Naive thymus-derived CD4-positive, alpha-beta T cell (primary cell): ENCODE results near the gene RHOH. TPM values are rescaled to one million over a fixed set of nuclear protein-coding genes. Genes with fewer than 3 reads are reported as not detected.
A peak's percentile ranks its signal among the peaks of the same experiment; 100 is the strongest.

ENCODE experiments used
- ATAC-seq: fragments of 150-1000 bp; cut with Tn5 transposase; 2 replicates; pipeline ENCODE4 v1.10.0; 2021; ENCODE audit warnings: mild to moderate bottlenecking, moderate library complexity
- CTCF ChIA-PET: fragments of 350-600 bp; sonication (Branson Sonifier 250); formaldehyde crosslinking; loops from one replicate; lab custom pipeline; 2021; ENCODE audit warnings: antibody characterized with exemption; lab: Charles Lee
- POLR2A ChIA-PET: fragments of 350-600 bp; sonication (Branson Sonifier 250); formaldehyde crosslinking; loops from one replicate; lab custom pipeline; 2021; ENCODE audit warnings: antibody characterized with exemption, inconsistent platforms; lab: Charles Lee
- DNase-seq, 9 donors: peaks; one replicate each; pipeline versions ENCODE4 v3.0.0 to v3.0.0-alpha.2; 2020 to 2022; ENCODE audit warnings: mixed read lengths in 1 of 9
- H3K27ac ChIP-seq: one replicate; pipeline ENCODE4 v1.7.0; 2013; ENCODE audit warnings: mild to moderate bottlenecking, low read depth, low read length, moderate library complexity
- H3K27me3 ChIP-seq, 2 donors: one replicate each; pipeline ENCODE4 v1.7.0; 2013; ENCODE audit warnings: low read length in 2 of 2, mild to moderate bottlenecking in 2 of 2, moderate library complexity in 2 of 2; ENCODE audit not compliant: control insufficient read depth in 2 of 2, insufficient read depth in 2 of 2
- H3K36me3 ChIP-seq, 3 experiments: 1 replicate in 2 of 3; 2 replicates in 1 of 3; pipeline ENCODE4 v1.7.0; 2013; ENCODE audit warnings: low read length in 3 of 3, mild to moderate bottlenecking in 3 of 3, moderate library complexity in 1 of 3; ENCODE audit not compliant: insufficient read depth in 3 of 3, control insufficient read depth in 2 of 3
- H3K4me1 ChIP-seq, 2 donors: one replicate each; pipeline ENCODE4 v1.7.0; 2013; ENCODE audit warnings: low read length in 2 of 2, mild to moderate bottlenecking in 2 of 2, moderate library complexity in 1 of 2; ENCODE audit not compliant: control insufficient read depth in 2 of 2, insufficient read depth in 2 of 2
- H3K4me3 ChIP-seq: 2 replicates; pipeline ENCODE4 v1.7.0; 2013; ENCODE audit warnings: mild to moderate bottlenecking, low read length
- H3K9me3 ChIP-seq, 3 experiments: 1 replicate in 2 of 3; 2 replicates in 1 of 3; pipeline ENCODE4 v1.7.0; 2013; ENCODE audit warnings: low read length in 3 of 3; ENCODE audit not compliant: control insufficient read depth in 2 of 3
- H3K27ac Mint-ChIP-seq, 9 donors: one replicate each; pipeline ENCODE4 v1.8.0; 2020 to 2022; ENCODE audit warnings: mixed read lengths in 9 of 9, mild to moderate bottlenecking in 8 of 9, moderate library complexity in 5 of 9, inconsistent platforms in 2 of 9
- H3K27me3 Mint-ChIP-seq, 5 donors: one replicate each; pipeline ENCODE4 v1.8.0; 2021 to 2022; ENCODE audit warnings: mixed read lengths in 5 of 5, mild to moderate bottlenecking in 1 of 5
- H3K36me3 Mint-ChIP-seq, 5 donors: one replicate each; pipeline ENCODE4 v1.8.0; 2020 to 2022; ENCODE audit warnings: mixed read lengths in 5 of 5, mild to moderate bottlenecking in 3 of 5, inconsistent platforms in 1 of 5
- H3K4me1 Mint-ChIP-seq, 7 donors: one replicate each; pipeline ENCODE4 v1.8.0; 2020 to 2022; ENCODE audit warnings: mixed read lengths in 7 of 7, mild to moderate bottlenecking in 3 of 7, inconsistent platforms in 1 of 7
- H3K4me3 Mint-ChIP-seq, 10 donors: one replicate each; pipeline ENCODE4 v1.8.0; 2020 to 2022; ENCODE audit warnings: mild to moderate bottlenecking in 10 of 10, mixed read lengths in 10 of 10, moderate library complexity in 6 of 10, inconsistent platforms in 2 of 10
- H3K9me3 Mint-ChIP-seq, 11 donors: one replicate each; pipeline ENCODE4 v1.8.0; 2020 to 2022; ENCODE audit warnings: mixed read lengths in 11 of 11, mild to moderate bottlenecking in 4 of 11, inconsistent platforms in 1 of 11, moderate library complexity in 1 of 11
- intact Hi-C, 2 donors: fragments of 100-400 bp; cut with micrococcal nuclease; formaldehyde crosslinking; loops; one replicate each; pipeline ENCODE4 v1.15.1; 2023
- polyA plus RNA-seq, 2 donors: library from polyadenylated mRNA; unstranded; fragments of 300-500 nt; fragmentation: Illumina TruSeq; gene quantifications; one replicate each; pipeline ENCODE4 v1.2.3, GENCODE V29; 2021
- total RNA-seq, 6 experiments: library from RNA in 5 of 6; stranded (reverse) in 5 of 6; gene quantifications; 1 replicate in 5 of 6; 2 replicates in 1 of 6; pipeline ENCODE4 v1.2.3 and lab custom pipeline; 2021 to 2026

RHOH gene
- total and polyA plus RNA-seq, 7 experiments from 2014 or later = 160 to 479 (median 294) TPM

GRCh38 chr4:40173470-40173875, 23.4 kb upstream of the RHOH start:
- CTCF ChIA-PET = no interaction called here
- no peak for DNase-seq

GRCh38 chr4:40176602-40177001, 20.2 kb upstream of the RHOH start:
- Histone ChIP-seq H3K27me3 (no peaks in the 10 kb centered on the region), H3K36me3 (no peaks in the 10 kb centered on the region), H3K9me3 (no peaks in the 10 kb centered on the region), H3K4me1 (peaks cover 0 to 8% of the 10 kb centered on the region in 2 donors), H3K4me3 (no peak overlapping the region), H3K27ac (no peak overlapping the region)
- Mint-ChIP-seq H3K27me3 (no peaks in the 10 kb centered on the region), H3K9me3 (peaks cover 0 to 3% (median 0%) of the 10 kb centered on the region in 11 donors), H3K36me3 (peaks cover 0 to 4% (median 0%) of the 10 kb centered on the region in 5 donors), H3K4me3 (no peak overlapping the region), H3K4me1 (peaks cover 17 to 37% (median 32%) of the 10 kb centered on the region in 7 donors), H3K27ac (peak overlapping the region in 2 of 9 donors; percentile 38 to 71)
- intact Hi-C loops = loop anchor here in 1 of 2 donors (2.0 kb wide), 1 partner anchor 14 kb away; no protein-coding TSS in a partner anchor
- ChIA-PET CTCF (interaction anchor here (1.0 kb wide), 2 partner anchors 13 to 135 kb away, joined by 3 read pairs; no protein-coding TSS in a partner anchor), POLR2A (interaction anchor here (0.5 to 3.8 kb wide), 4 partner anchors 14 to 140 kb away, joined by 3 to 17 read pairs (median 4); no protein-coding TSS in a partner anchor)
- DNase-seq = no peak
- no peak for ATAC-seq

More at GRCh38 chr4:40173470-40173875, 23.4 kb upstream of the RHOH start:
- H3K27me3 ChIP-seq = no peaks in the 10 kb centered on the region
- intact Hi-C loops = loop anchor here (1.0 to 2.0 kb wide), 3 partner anchors 11 to 21 kb away; no protein-coding TSS in a partner anchor
- H3K36me3 Mint-ChIP-seq = peaks cover 0 to 13% (median 3%) of the 10 kb centered on the region in 5 donors
- H3K4me1 Mint-ChIP-seq = peaks cover 14 to 33% (median 29%) of the 10 kb centered on the region in 7 donors
- H3K4me1 ChIP-seq = peaks cover 0 to 8% of the 10 kb centered on the region in 2 donors
- H3K9me3 Mint-ChIP-seq = peaks cover 0 to 6% (median 0%) of the 10 kb centered on the region in 11 donors
- ATAC-seq = peak; percentile 63
- H3K4me3 Mint-ChIP-seq = peak overlapping the region; percentile 50 to 79 (median 73)
- no peaks in the 10 kb centered on the region for H3K27me3 Mint-ChIP-seq
- H3K9me3 ChIP-seq = no peaks in the 10 kb centered on the region
- H3K27ac Mint-ChIP-seq = peak overlapping the region; percentile 71 to 94 (median 83)
- H3K36me3 ChIP-seq = no peaks in the 10 kb centered on the region
- peak overlapping the region; percentile 38 for H3K27ac ChIP-seq
- no peak overlapping the region for H3K4me3 ChIP-seq
- POLR2A ChIA-PET = interaction anchor here (1.0 kb wide), 2 partner anchors 22 to 39 kb away, joined by 3 to 5 read pairs; no protein-coding TSS in a partner anchor

- Mint-ChIP-seq H3K36me3 (peaks cover 0 to 4% (median 0%) of the 10 kb centered on the region in 5 donors), H3K9me3 (peaks cover 0 to 3% (median 0%) of the 10 kb centered on the region in 11 donors), H3K27me3 (no peaks in the 10 kb centered on the region), H3K27ac (peak overlapping the region in 8 of 9 donors; percentile 6 to 71 (median 56)), H3K4me1 (peaks cover 20 to 42% (median 36%) of the 10 kb centered on the region in 7 donors), H3K4me3 (peak overlapping the region in 1 of 10 donors; percentile 17)
- H3K36me3 ChIP-seq = no peaks in the 10 kb centered on the region
- no peak for DNase-seq
- ATAC-seq = no peak
- H3K4me3 ChIP-seq = no peak overlapping the region
- intact Hi-C loops = loop anchor here in 1 of 2 donors (2.0 kb wide), 1 partner anchor 13 kb away; no protein-coding TSS in a partner anchor
- no peaks in the 10 kb centered on the region for H3K9me3 ChIP-seq
- no peaks in the 10 kb centered on the region for H3K27me3 ChIP-seq
- POLR2A ChIA-PET = interaction anchor here (1.4 to 3.8 kb wide), 2 partner anchors 13 to 18 kb away, joined by 5 to 17 read pairs; no protein-coding TSS in a partner anchor
- H3K27ac ChIP-seq = no peak overlapping the region
- CTCF ChIA-PET = interaction anchor here (1.0 to 1.4 kb wide), 3 partner anchors 12 to 134 kb away, joined by 3 to 4 read pairs (median 3); no protein-coding TSS in a partner anchor
- peaks cover 0 to 8% of the 10 kb centered on the region in 2 donors for H3K4me1 ChIP-seq
Observed at GRCh38 chr4:40177591-40177990, 19.2 kb upstream of the RHOH start.

GRCh38 chr4:40178672-40179071, 18.2 kb upstream of the RHOH start:
- CTCF ChIA-PET = interaction anchor here (1.4 kb wide), 1 partner anchor 131 kb away, joined by 4 read pairs; no protein-coding TSS in a partner anchor
- peaks cover 16 to 36% (median 31%) of the 10 kb centered on the region in 7 donors for H3K4me1 Mint-ChIP-seq
- peaks cover 0 to 3% (median 0%) of the 10 kb centered on the region in 11 donors for H3K9me3 Mint-ChIP-seq
- peak overlapping the region in 5 of 9 donors; percentile 26 to 71 (median 57) for H3K27ac Mint-ChIP-seq
- ATAC-seq (no peak), DNase-seq (no peak)
- no peak overlapping the region for H3K4me3 ChIP-seq
- H3K36me3 ChIP-seq = no peaks in the 10 kb centered on the region
- no peaks in the 10 kb centered on the region for H3K27me3 ChIP-seq
- peak overlapping the region in 1 of 10 donors; percentile 29 for H3K4me3 Mint-ChIP-seq
- H3K27me3 Mint-ChIP-seq = no peaks in the 10 kb centered on the region
- H3K4me1 ChIP-seq = peaks cover under 1 to 2% of the 10 kb centered on the region in 2 donors
- intact Hi-C loops = no loop called here
- POLR2A ChIA-PET = interaction anchor here (0.6 to 3.8 kb wide), 4 partner anchors 12 to 150 kb away, joined by 3 to 17 read pairs (median 4); no protein-coding TSS in a partner anchor
- peaks cover 0 to 2% (median 0%) of the 10 kb centered on the region in 5 donors for H3K36me3 Mint-ChIP-seq
- no peak overlapping the region for H3K27ac ChIP-seq
- H3K9me3 ChIP-seq = no peaks in the 10 kb centered on the region

GRCh38 chr4:40179360-40179759, 17.5 kb upstream of the RHOH start:
- ChIA-PET CTCF (no interaction called here), POLR2A (interaction anchor here (1.2 to 3.8 kb wide), 3 partner anchors 11 to 21 kb away, joined by 3 to 17 read pairs (median 4); no protein-coding TSS in a partner anchor)
- Histone ChIP-seq H3K9me3 (no peaks in the 10 kb centered on the region), H3K27ac (no peak overlapping the region), H3K27me3 (no peaks in the 10 kb centered on the region), H3K36me3 (no peaks in the 10 kb centered on the region), H3K4me1 (peaks cover 6 to 8% of the 10 kb centered on the region in 2 donors), H3K4me3 (no peak overlapping the region)
- Mint-ChIP-seq H3K27me3 (no peaks in the 10 kb centered on the region), H3K36me3 (peaks cover 0 to 2% (median 0%) of the 10 kb centered on the region in 5 donors), H3K4me1 (peaks cover 14 to 40% (median 34%) of the 10 kb centered on the region in 7 donors), H3K9me3 (peaks cover 0 to 3% (median 0%) of the 10 kb centered on the region in 11 donors), H3K27ac (no peak overlapping the region), H3K4me3 (no peak overlapping the region)
- intact Hi-C loops = no loop called here
- DNase-seq = no peak
- ATAC-seq = no peak

- Mint-ChIP-seq H3K36me3 (peaks cover 0 to 2% (median 0%) of the 10 kb centered on the region in 5 donors), H3K4me3 (no peak overlapping the region), H3K4me1 (peaks cover 13 to 47% (median 34%) of the 10 kb centered on the region in 7 donors), H3K27me3 (no peaks in the 10 kb centered on the region), H3K9me3 (peaks cover 0 to 2% (median 0%) of the 10 kb centered on the region in 11 donors), H3K27ac (no peak overlapping the region)
- ChIA-PET POLR2A (interaction anchor here (7.6 kb wide), 1 partner anchor 14 kb away, joined by 62 read pairs; the partner anchor contains the start of gene RHOH), CTCF (no interaction called here)
- Histone ChIP-seq H3K9me3 (no peaks in the 10 kb centered on the region), H3K27ac (no peak overlapping the region), H3K4me1 (peaks cover 6 to 8% of the 10 kb centered on the region in 2 donors), H3K27me3 (no peaks in the 10 kb centered on the region), H3K4me3 (no peak overlapping the region), H3K36me3 (no peaks in the 10 kb centered on the region)
- DNase-seq = no peak
- intact Hi-C loops = no loop called here
- ATAC-seq = peak; percentile 63
Observed at GRCh38 chr4:40180356-40180755, 16.5 kb upstream of the RHOH start.
